HG03139 (cell line): Measurements from ENCODE around the gene HERC2.

Experiments used
- ATAC-seq: cut with Tn5 transposase; IDR thresholded peaks from one replicate; pipeline ENCODE4 v1.9.1; 2021; ENCODE audit not compliant: unreplicated experiment

The HERC2 gene

DNA sequence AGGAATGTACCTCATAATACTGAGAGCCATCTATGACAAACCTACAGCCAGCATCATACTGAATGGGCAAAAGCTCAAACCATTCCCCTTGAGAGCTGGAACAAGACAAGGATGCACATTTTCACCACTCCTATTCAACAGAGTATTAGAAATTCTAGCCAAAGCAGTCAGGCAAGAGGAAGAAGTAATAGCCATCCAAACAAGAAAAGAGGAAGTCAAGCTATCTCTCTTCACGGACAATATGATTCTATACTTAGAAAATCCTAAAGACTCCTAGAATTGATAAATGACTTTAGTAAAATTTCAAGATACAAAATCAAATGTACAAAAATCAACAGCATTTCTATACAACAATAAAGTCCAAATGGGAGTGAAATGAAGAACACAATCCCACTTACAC, 253.0 kb downstream of the HERC2 start:
- no peak for ATAC-seq

DNA sequence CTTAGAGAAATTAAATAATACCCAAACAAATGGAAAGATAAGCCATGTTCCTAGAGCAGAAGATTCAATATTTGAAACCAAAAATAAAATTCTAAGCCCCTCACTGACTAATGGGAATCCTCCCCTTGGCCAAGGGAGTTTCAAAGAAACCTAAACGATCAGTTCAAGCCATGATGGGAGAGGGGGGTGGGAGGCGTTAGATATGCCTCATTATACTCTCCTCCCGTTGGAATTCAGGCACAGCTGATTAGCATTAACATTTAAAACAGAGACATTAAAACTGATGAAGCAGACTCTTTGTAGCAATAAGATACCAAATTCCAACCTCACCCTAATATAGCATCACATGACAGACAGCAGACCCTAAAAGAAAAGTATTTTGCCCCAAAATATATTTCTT, 255.7 kb downstream of the HERC2 start:
- ATAC-seq, result no peak
